Activated CD8-positive, alpha-beta T cell treated with anti-CD3 and anti-CD28 coated beads for 36 hours (primary cell): ENCODE data around the gene NEURL4. TPM values are rescaled to one million over a fixed set of nuclear protein-coding genes. Genes with fewer than 3 reads are reported as not detected.

Experiments
- ATAC-seq: fragments of 200-7000 bp; cut with Tn5 transposase; one replicate; pipeline ENCODE4 v1.10.0; 2021; ENCODE audit warnings: mild to moderate bottlenecking, moderate library complexity
- CTCF ChIA-PET: fragments of 350-600 bp; sonication (Branson Sonifier 250); formaldehyde crosslinking; loops from one replicate; lab custom pipeline; 2021; ENCODE audit warnings: antibody characterized with exemption; lab: Charles Lee
- POLR2A ChIA-PET: fragments of 350-600 bp; sonication (Branson Sonifier 250); formaldehyde crosslinking; loops from one replicate; lab custom pipeline; 2021; ENCODE audit warnings: antibody characterized with exemption; lab: Charles Lee
- DNase-seq: peaks from one replicate; pipeline ENCODE4 v3.0.0-alpha.2; 2020
- H3K27ac Mint-ChIP-seq: one replicate; pipeline ENCODE4 v1.8.0; 2021; ENCODE audit warnings: mild to moderate bottlenecking, mixed read lengths
- H3K27me3 Mint-ChIP-seq: one replicate; pipeline ENCODE4 v1.8.0; 2021; ENCODE audit warnings: mixed read lengths
- H3K36me3 Mint-ChIP-seq: one replicate; pipeline ENCODE4 v1.8.0; 2021; ENCODE audit warnings: low read depth, mixed read lengths
- H3K4me1 Mint-ChIP-seq: one replicate; pipeline ENCODE4 v1.8.0; 2021; ENCODE audit warnings: low read depth, mixed read lengths
- H3K4me3 Mint-ChIP-seq: one replicate; pipeline ENCODE4 v1.8.0; 2021; ENCODE audit warnings: mild to moderate bottlenecking, moderate library complexity, mixed read lengths
- H3K9me3 Mint-ChIP-seq: one replicate; pipeline ENCODE4 v1.8.0; 2021; ENCODE audit warnings: mixed read lengths
- intact Hi-C: fragments of 100-400 bp; cut with micrococcal nuclease; formaldehyde crosslinking; loops from one replicate; pipeline ENCODE4 v1.10.0; 2022
- total RNA-seq, 2 experiments: library from RNA; stranded (reverse); gene quantifications; one replicate each; pipeline ENCODE4 v1.2.3, GENCODE V29; 2021
- TF ChIP-seq, protein P1 (sequence below): fragments of 200-600 bp; IDR thresholded peaks from one replicate; pipeline ENCODE4 v1.8.0; 2022; ENCODE audit warnings: antibody characterized with exemption, mild to moderate bottlenecking

The NEURL4 gene
- total RNA-seq, 2 experiments from 2014 or later: 36.2 to 40.4 TPM

DNA sequence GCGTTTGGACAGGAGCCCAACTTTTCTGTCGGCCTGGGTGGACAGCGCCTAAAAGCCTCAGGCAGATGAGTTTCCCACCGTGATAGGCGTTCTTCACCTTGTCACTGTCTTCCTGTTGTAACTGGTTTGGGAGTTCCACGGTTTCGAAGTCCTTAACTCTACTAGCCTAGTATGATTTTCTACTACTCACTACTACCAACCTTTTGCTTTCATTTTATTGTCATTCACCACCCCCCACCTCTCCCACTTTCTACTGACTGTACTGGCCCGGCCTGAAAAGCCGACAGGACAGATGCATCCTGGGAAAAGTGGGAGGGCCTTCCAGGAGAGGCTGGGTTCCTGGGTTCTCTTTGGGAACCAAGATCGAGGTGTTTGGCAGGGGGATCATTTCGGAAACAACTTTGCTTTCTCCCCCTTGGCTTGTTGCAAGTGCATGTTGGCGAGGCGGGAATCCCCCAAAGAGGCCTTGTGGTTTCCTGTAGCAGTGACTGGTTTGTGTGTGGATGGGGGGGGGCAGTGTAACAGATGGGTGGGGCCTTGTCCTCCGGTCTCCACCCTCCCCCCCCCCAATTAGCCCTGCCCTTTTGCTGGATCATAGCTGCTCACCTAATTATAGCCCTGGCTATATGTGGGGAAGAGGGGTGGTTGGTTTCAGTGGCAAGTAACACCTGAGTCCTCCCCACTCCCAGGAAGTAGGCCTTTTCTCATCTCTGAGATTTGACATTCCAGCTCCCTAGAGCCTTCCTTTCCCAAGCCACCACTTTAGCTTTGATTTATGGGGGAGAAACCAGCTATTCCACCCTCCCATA lies 20.3 kb downstream of the NEURL4 start:
- Mint-ChIP-seq H3K27ac (peak overlapping the region; percentile 97), H3K4me3 (peak overlapping the region; percentile 94), H3K36me3 (peaks cover 49% of the 10 kb centered on the region), H3K27me3 (no peaks in the 10 kb centered on the region), H3K9me3 (peaks cover 2% of the 10 kb centered on the region), H3K4me1 (peaks cover 53% of the 10 kb centered on the region)
- ChIA-PET POLR2A (interaction anchor here (0.5 to 9.0 kb wide), 36 partner anchors 9 to 378 kb away, joined by 3 to 150 read pairs (median 3); partner anchors contain the start of genes ACADVL, ACAP1, CD68 and CTDNEP1), CTCF (interaction anchor here (0.6 to 1.2 kb wide), 3 partner anchors 35 to 275 kb away, joined by 3 read pairs; partner anchors contain the start of genes MPDU1 and TMEM95)
- DNase-seq (peak; percentile 93), ATAC-seq (peak; percentile 28)
- intact Hi-C loops: no loop called here
- TF ChIP-seq, protein P1, sequence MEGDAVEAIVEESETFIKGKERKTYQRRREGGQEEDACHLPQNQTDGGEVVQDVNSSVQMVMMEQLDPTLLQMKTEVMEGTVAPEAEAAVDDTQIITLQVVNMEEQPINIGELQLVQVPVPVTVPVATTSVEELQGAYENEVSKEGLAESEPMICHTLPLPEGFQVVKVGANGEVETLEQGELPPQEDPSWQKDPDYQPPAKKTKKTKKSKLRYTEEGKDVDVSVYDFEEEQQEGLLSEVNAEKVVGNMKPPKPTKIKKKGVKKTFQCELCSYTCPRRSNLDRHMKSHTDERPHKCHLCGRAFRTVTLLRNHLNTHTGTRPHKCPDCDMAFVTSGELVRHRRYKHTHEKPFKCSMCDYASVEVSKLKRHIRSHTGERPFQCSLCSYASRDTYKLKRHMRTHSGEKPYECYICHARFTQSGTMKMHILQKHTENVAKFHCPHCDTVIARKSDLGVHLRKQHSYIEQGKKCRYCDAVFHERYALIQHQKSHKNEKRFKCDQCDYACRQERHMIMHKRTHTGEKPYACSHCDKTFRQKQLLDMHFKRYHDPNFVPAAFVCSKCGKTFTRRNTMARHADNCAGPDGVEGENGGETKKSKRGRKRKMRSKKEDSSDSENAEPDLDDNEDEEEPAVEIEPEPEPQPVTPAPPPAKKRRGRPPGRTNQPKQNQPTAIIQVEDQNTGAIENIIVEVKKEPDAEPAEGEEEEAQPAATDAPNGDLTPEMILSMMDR: no peak

DNA sequence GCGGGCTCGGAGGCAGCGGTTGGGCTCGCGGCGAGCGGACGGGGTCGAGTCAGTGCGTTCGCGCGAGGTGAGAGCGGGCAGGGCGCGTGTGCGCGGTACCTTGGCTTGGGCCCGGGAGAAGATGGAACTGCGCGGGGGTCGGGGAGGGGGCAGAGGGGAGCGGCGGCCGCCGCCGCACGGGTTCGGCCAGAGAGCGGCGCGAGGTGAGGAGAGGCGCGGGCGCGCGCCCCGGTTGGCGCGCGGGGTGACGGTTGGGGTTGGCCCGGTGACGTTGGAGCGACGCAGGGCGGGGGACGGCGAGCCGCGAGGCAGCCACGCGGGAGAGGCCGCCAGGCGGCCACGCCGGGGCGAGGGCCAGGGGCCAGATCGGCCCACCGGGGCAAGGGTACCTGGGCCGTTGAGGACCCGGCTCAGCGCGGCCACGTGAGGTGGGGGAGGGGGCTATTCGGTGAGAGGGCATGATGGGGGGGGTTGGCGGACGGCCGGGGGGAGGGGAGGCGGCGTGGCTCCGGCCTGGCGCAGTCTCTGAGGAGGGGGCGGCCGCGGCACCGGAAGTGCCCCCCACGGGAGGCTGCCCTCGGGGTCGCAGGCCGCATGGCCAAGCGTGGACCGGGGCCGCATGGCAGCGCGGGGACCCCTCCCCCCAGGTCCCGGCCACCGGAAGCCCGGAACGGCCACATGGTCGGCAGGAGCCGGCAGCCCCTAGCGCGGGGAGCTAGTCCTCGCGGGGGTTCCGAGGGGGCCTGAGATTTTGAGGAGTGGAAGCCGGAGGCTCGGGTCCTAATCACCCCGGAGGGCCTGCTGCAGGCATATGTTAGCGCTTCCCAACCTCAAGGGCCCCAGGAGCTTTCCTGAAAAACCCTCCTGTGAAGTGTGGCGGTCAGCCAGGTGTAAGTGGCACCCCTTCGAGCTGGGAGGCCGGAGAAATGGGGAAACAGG lies 21.2 kb downstream of the NEURL4 start:
- ChIA-PET POLR2A (interaction anchor here (0.6 to 9.0 kb wide), 25 partner anchors 10 to 378 kb away, joined by 3 to 150 read pairs (median 4); partner anchors contain the start of genes ACADVL, ACAP1, CD68 and CTDNEP1), CTCF (interaction anchor here (0.6 to 0.9 kb wide), 2 partner anchors 47 to 276 kb away, joined by 3 read pairs; partner anchors contain the start of genes MPDU1 and TMEM95)
- no peak for ATAC-seq
- H3K9me3 Mint-ChIP-seq: peaks cover 2% of the 10 kb centered on the region
- peak; percentile 58 for DNase-seq
- TF ChIP-seq, protein P1: no peak
- H3K36me3 Mint-ChIP-seq: peaks cover 46% of the 10 kb centered on the region
- no peaks in the 10 kb centered on the region for H3K27me3 Mint-ChIP-seq
- peak overlapping the region; percentile 94 for H3K4me3 Mint-ChIP-seq
- H3K4me1 Mint-ChIP-seq: peaks cover 45% of the 10 kb centered on the region
- peak overlapping the region; percentile 98 for H3K27ac Mint-ChIP-seq
- intact Hi-C loops: no loop called here

DNA sequence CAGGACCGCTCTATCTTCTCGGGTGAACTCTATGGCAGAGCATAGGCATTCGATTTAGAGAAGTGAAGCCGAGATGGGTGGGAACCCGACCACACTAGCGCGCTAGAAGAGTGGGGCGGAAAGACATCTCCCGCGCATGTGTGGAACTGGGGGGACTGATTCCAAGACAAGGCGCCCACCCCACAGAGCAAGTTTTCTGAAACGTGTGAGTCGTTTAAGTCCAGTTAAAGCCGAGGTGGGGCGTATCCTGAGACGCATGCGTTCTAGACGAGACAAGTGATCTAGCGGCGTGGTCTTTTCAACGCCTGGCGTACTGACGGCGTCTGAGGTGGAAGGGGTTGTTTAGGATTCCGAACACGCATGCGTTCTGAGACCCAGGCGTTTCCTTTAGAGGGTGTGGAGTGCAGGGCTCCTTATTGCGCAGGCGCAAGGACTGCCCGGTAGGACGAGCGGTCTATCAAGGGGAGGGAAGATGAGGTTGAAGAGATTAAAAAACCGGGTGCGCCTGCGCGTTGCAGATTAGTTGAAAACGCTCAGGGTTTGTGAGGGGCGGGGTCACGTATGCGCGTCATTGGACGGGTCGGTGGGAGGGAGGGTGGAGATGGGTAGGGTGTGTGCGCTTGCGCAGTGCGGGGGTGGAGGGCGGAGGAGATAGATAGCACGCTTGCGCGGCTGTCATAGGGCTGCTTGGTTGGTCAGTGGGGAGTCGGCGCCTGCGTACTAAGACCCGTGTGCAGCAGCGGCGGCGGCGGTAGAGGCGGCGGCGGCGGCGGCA lies 22.0 kb downstream of the NEURL4 start, which contains the start of gene EIF5A:
EIF5A (plus strand) TSS at position 718 of the 775 bp plus-strand sequence. CDS start 2,008 bp downstream, outside the sequence.
- H3K4me1 Mint-ChIP-seq: peaks cover 38% of the 10 kb centered on the region
- TF ChIP-seq, protein P1: no peak
- ChIA-PET CTCF (interaction anchor here (2.4 kb wide), 1 partner anchor 11 kb away, joined by 27 read pairs; no protein-coding TSS in a partner anchor), POLR2A (interaction anchor here (1.4 kb wide), 1 partner anchor 14 kb away, joined by 3 read pairs; no protein-coding TSS in a partner anchor)
- H3K27ac Mint-ChIP-seq: peak within 1 kb of the TSS; percentile 98
- H3K36me3 Mint-ChIP-seq: peaks cover 38% of the 10 kb centered on the region
- intact Hi-C loops: no loop called here
- peak; percentile 100 for DNase-seq
- peaks cover 2% of the 10 kb centered on the region for H3K9me3 Mint-ChIP-seq
- ATAC-seq: peak; percentile 84
- H3K4me3 Mint-ChIP-seq: peak within 1 kb of the TSS; percentile 94
- H3K27me3 Mint-ChIP-seq: no peaks in the 10 kb centered on the region

DNA sequence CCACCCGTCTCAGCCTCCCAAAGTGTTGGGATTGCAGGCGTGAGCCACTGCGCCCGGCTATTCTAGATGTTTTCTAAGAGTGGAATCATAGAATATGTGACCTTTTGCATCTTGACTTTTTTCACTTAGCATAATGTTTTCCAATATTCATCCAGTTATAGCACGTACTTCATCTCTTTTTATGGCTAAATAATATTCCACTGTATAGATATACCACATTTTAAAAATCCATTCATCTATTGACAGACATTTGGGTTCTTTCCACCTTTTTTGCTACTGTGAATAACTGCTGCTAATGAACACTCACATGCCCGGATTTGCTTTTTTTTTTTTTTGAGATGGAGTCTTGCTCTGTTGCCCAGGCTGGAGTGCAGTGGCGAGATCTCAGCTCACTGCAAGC lies 25.0 kb downstream of the NEURL4 start:
- peaks cover 12% of the 10 kb centered on the region for H3K36me3 Mint-ChIP-seq
- no peaks in the 10 kb centered on the region for H3K27me3 Mint-ChIP-seq
- H3K4me1 Mint-ChIP-seq: peaks cover 11% of the 10 kb centered on the region
- ATAC-seq (no peak), DNase-seq (no peak)
- TF ChIP-seq, protein P1: no peak
- ChIA-PET POLR2A (no interaction called here), CTCF (interaction anchor here (1.2 kb wide), 1 partner anchor 23 kb away, joined by 3 read pairs; the partner anchor contains the start of gene SLC2A4)
- H3K4me3 Mint-ChIP-seq: no peak overlapping the region
- intact Hi-C loops: no loop called here
- no peak overlapping the region for H3K27ac Mint-ChIP-seq
- peaks cover 2% of the 10 kb centered on the region for H3K9me3 Mint-ChIP-seq
